ENCODE measurements around the gene SLC25A41.
"Not testable (repeated sequence)": the region's sequence is repeated elsewhere in the genome, so short reads cannot be mapped to it uniquely, and the experiment has no call there.

The SLC25A41 gene

GRCh38 chr19:6453951-6454565 lies 20.5 kb upstream of the SLC25A41 start:
- DNase-seq, result no peak
- TF ChIP-seq GATA1 (IDR thresholded peaks at IDR 0.05; ENCODE audit: low read depth, low read length) (no peak), POLR2A (IDR thresholded peaks at IDR 0.05; ENCODE audit: low read length) (no peak)

GRCh38 chr19:6452899-6453298 lies 19.3 kb upstream of the SLC25A41 start:
- no peak for DNase-seq
- no peak for TF ChIP-seq GATA1 (IDR thresholded peaks at IDR 0.05; ENCODE audit: low read depth, low read length)
- TF ChIP-seq POLR2A (IDR thresholded peaks at IDR 0.05; ENCODE audit: low read length), result no peak

GRCh38 chr19:6452223-6452614 lies 18.7 kb upstream of the SLC25A41 start:
- DNase-seq, result no peak
- TF ChIP-seq GATA1 (IDR thresholded peaks at IDR 0.05; ENCODE audit: low read depth, low read length) (no peak), POLR2A (IDR thresholded peaks at IDR 0.05; ENCODE audit: low read length) (no peak)

GRCh38 chr19:6451583-6452222 lies 18.1 kb upstream of the SLC25A41 start:
- no peak for TF ChIP-seq GATA1 (IDR thresholded peaks at IDR 0.05; ENCODE audit: low read depth, low read length)
- no peak for DNase-seq

GRCh38 chr19:6450166-6450565 lies 16.6 kb upstream of the SLC25A41 start:
- TF ChIP-seq POLR2A (IDR thresholded peaks at IDR 0.05; ENCODE audit: low read length) (no peak), GATA1 (IDR thresholded peaks at IDR 0.05; ENCODE audit: low read depth, low read length) (no peak)
- no peak for DNase-seq

GRCh38 chr19:6448045-6448444 lies 14.5 kb upstream of the SLC25A41 start:
- no peak for DNase-seq
- no peak for TF ChIP-seq POLR2A (IDR thresholded peaks at IDR 0.05; ENCODE audit: low read length)
- TF ChIP-seq GATA1 (IDR thresholded peaks at IDR 0.05; ENCODE audit: low read depth, low read length), result no peak

- no peak for TF ChIP-seq GATA1 (IDR thresholded peaks at IDR 0.05; ENCODE audit: low read depth, low read length)
- TF ChIP-seq POLR2A (IDR thresholded peaks at IDR 0.05; ENCODE audit: low read length), result no peak
- DNase-seq, result no peak
Measured at GRCh38 chr19:6446452-6446851, 12.9 kb upstream of the SLC25A41 start.

GRCh38 chr19:6443986-6444385 lies 10.4 kb upstream of the SLC25A41 start:
- TF ChIP-seq POLR2A (IDR thresholded peaks at IDR 0.05; ENCODE audit: low read length) (no peak), GATA1 (IDR thresholded peaks at IDR 0.05; ENCODE audit: low read depth, low read length) (no peak)
- no peak for DNase-seq

- TF ChIP-seq GATA1 (IDR thresholded peaks at IDR 0.05; ENCODE audit: low read depth, low read length) (no peak), POLR2A (IDR thresholded peaks at IDR 0.05; ENCODE audit: low read length) (no peak)
- DNase-seq, result no peak
Measured at GRCh38 chr19:6442087-6442688, 8.6 kb upstream of the SLC25A41 start.

- TF ChIP-seq GATA1 (IDR thresholded peaks at IDR 0.05; ENCODE audit: low read depth, low read length) (no peak), POLR2A (IDR thresholded peaks at IDR 0.05; ENCODE audit: low read length) (no peak)
- DNase-seq, result no peak
Measured at GRCh38 chr19:6440905-6441304, 7.3 kb upstream of the SLC25A41 start.

GRCh38 chr19:6439743-6440142 lies 6.2 kb upstream of the SLC25A41 start:
- TF ChIP-seq POLR2A (IDR thresholded peaks at IDR 0.05; ENCODE audit: low read length) (no peak), GATA1 (IDR thresholded peaks at IDR 0.05; ENCODE audit: low read depth, low read length) (no peak)
- DNase-seq, result no peak

GRCh38 chr19:6433165-6433564 lies 398 bp downstream of the SLC25A41 start:
- DNase-seq, result no peak
- TF ChIP-seq GATA1 (IDR thresholded peaks at IDR 0.05; ENCODE audit: low read depth, low read length) (no peak), POLR2A (IDR thresholded peaks at IDR 0.05; ENCODE audit: low read length) (no peak)

GRCh38 chr19:6431891-6432290 lies 1.7 kb downstream of the SLC25A41 start:
- no peak for DNase-seq
- no peak for TF ChIP-seq POLR2A (IDR thresholded peaks at IDR 0.05; ENCODE audit: low read length)
- no peak for TF ChIP-seq GATA1 (IDR thresholded peaks at IDR 0.05; ENCODE audit: low read depth, low read length)

GRCh38 chr19:6429419-6430221 lies 3.9 kb downstream of the SLC25A41 start:
- TF ChIP-seq GATA1 (IDR thresholded peaks at IDR 0.05; ENCODE audit: low read depth, low read length) (no peak), POLR2A (IDR thresholded peaks at IDR 0.05; ENCODE audit: low read length) (no peak)
- no peak for DNase-seq

GRCh38 chr19:6428692-6429418 lies 4.7 kb downstream of the SLC25A41 start:
- DNase-seq, result not testable (repeated sequence)
